Cardiac septum (tissue), 1 donor: Measurements from ENCODE around the gene NFIC. TPM values are rescaled to one million over a fixed set of nuclear protein-coding genes. Genes with fewer than 3 reads are reported as not detected.
A peak's percentile ranks its signal among the peaks of the same experiment; 100 is the strongest.

Experiments used
- DNase-seq: peaks from one replicate; pipeline ENCODE4 v3.0.0-alpha.2; 2020; ENCODE audit warnings: low spot score
- intact Hi-C: fragments of 100-400 bp; cut with DNase I; formaldehyde crosslinking; loops from one replicate; pipeline ENCODE4 v1.14.0; 2022
- total RNA-seq: library from RNA; stranded (reverse); fragmentation: NEBNext Ultra II Directional; extraction: Animal tissue kit (Norgen Biotek cat#: 25700); gene quantifications from one replicate; pipeline ENCODE4 v1.2.1, GENCODE V29; 2021
- donor health status: DM: no; HTN: no; CAD: no.

Gene NFIC
- total RNA-seq, 1 donor from 2014 or later = 178 TPM

GRCh38 chr19:3357271-3357991, 9.0 kb upstream of the NFIC start:
- no peak for DNase-seq
- intact Hi-C loops = no loop called here

- intact Hi-C loops = no loop called here
- no peak for DNase-seq
Measured at GRCh38 chr19:3357992-3358688, 8.2 kb upstream of the NFIC start.

GRCh38 chr19:3358689-3359014, 7.7 kb upstream of the NFIC start:
- no peak for DNase-seq
- intact Hi-C loops = no loop called here

DNA sequence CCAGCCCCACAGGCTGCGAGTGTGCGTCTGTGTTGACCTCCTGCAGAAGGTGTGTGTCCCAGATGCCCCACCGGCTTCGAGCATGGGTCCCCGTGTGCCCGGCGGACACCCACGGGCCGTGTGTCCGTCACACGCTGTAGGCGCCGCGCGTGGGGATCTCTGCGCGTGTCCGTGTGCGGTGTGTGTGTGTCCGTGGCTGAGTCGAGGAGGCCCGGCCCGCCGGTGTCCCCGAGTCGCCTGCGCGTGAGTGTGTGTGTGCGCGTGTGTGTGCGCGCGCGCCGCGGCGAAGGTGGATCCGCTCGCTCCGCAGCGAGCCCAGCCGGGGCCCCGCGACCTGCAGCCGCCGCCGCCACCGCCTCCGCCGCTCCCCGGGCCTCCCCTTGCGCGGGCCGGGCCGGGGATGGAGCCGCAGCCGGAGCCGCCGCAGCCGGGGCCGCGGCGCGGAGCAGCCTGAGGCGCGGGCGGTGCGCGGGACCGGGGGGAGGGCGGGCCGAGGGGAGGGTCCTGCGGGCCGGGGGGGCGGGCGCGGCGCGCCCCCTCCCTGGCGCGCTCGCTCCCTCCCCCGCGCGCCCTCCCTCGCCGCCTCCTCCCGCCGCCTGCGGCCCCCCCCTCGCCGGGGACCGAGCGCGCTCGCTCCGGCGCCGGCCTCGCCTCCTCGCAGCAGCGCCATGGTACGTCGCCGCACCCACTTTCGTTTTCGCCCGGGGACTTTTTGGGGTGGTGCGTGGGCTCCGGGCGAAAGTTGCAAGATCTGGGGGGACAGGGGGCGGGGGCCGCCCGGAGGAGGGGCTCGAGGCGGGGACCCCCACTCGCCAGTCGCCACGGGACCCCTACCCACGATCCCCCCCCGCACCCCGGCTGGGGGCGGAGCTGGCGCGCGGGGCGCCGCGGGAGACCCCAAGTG, 7.1 kb upstream of the NFIC start:
- intact Hi-C loops = no loop called here
- DNase-seq = no peak

DNA sequence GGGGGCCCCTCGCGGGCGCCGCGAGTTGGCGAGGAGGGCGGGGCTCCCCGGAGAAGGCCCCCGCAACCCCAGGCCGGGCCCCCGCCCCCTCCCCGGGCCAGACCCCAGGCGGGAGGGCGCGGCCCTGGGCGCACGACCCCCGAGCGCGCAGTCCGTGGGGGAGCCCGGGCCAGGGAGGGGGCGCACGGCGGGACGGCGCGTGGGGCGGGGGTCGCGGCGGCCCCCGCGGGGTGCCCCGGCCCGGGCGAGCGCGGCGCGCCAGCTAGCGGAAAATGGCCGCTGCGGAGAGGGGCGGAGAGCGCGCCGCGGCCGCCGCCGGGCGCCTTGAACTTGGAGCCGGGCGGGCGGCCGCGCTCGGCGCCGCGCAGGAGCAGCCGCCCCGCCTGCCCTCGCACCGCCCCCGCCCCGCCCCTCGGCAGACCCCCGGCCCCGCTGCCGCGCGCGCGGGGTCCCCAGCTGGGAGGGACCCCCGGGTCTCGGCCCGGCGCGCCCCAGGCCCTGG, 6.4 kb upstream of the NFIC start:
- DNase-seq = no peak
- intact Hi-C loops = loop anchor here (2.0 kb wide), 2 partner anchors 45 to 69 kb away; no protein-coding TSS in a partner anchor

DNA sequence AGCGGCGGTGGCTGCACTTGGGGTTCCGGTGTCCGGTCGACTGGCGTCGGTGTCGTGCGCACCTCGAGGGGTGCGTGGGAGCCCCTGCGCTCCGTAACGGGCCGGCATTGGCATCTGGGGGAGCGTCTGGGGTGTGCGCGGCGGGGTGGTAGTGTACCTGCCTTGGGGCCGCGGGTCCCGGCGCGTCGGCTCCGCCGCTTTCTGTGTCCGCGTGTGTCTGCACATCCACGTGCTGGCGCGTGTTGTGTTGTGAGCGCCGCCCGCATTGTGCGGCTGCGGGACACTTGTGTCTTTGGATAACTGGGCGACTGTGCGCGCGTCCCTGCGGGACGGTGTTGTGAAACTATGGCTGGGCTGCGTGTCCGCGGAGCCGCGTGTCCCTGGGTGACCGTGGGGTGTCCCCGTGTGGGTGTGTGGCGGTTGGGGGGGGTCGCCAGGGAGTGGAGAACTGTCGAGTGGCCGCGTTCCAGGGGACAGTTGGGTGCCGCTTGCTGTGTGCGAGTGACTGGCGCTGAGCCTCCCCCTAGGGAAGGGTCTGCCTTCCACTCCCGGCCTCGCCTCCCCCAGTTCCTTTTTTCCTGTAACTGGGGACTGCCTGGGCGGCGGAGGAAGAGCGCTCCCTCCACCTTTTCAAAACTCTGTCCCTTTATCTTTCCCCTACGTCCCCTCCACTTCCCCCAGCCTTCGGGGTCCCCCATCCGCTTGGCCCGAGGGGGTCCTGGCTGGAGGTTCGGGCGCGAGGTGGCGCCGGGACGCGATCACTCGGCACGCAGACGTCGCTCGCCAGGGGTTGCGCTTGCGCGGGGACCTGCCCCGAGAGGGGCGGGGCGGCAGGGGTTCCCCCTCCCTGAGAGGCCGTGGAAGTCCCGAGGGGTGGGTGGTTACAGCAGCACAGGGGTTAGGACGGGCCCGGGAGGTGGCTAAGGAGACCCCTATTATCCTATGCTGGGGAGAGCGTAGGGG, 5.7 kb upstream of the NFIC start:
- intact Hi-C loops = loop anchor here (2.0 kb wide), 2 partner anchors 44 to 68 kb away; no protein-coding TSS in a partner anchor
- DNase-seq = peak; percentile 94

DNA sequence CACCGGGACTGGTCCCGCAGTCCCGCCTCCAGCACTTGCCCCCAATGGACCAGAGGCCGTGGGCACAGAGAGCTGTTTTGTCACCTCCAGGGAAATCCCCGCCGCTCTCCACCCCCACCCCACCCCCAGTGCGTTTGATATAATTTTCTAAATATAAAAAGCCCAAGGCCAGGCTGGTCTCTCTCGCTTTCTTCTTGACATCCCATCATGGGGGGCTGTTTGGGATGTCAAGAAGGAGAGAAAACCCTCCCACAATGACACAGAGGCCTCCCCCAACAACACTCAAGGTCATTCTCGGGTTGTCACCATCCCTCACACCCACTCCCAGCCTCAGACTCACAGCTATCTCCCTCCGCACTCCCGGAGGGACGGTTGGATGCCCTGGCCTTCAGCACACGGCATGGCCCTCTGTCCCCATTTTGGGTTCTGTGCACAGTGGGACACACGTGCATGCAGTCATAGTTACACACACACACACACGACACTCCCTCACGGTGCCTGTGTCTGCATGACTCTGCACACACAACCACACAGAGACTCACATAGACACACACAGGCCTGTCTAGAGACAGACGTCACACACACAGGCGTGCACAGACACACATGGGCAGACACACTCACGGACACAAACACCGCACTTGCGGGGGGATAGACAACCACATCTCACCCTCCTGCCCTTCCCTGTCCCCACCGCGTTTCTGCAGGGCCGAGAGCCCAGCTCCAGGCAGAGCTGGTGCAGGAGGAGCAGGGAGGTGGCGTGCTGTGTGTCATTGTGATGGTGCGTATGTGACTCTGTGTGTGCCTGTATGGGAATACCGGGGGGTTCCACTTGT, 4.8 kb upstream of the NFIC start:
- intact Hi-C loops = loop anchor here (2.0 kb wide), 2 partner anchors 43 to 67 kb away; no protein-coding TSS in a partner anchor
- DNase-seq = no peak

- DNase-seq = no peak
- intact Hi-C loops = no loop called here
Measured at GRCh38 chr19:3362217-3362906, 4.0 kb upstream of the NFIC start.

DNA sequence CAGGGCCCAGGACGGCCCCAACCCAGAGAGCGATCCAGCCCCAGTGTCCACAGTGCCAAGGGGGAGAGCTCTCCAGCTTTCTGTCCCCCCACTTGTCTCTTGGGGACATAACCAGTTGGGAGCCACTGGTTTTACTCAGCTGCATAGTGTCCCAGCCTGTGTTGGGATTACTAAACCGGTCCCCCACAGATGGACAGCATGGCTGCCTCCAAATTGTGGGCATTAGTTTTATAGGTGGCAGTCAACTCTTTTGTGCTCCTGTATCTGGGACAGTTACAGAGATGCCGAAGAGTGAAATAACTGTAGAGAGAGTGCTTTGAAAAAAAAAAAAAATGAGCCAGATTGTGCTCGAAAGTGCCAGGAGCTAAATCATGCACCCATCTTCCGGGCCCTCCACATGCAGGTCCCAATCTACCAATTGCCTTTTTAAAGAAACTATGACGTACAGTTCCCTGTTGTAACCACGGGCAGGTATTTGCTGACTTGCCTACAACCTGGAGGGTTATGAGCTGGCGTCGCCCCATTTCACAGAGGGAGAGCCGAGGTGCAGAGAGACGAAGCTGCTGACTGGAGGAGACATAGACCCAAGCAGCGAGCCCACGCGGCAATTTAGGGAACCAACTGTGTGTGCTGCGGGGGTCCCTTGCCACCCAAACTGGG, 2.4 kb upstream of the NFIC start:
- intact Hi-C loops = no loop called here

GRCh38 chr19:3364501-3364858, 1.9 kb upstream of the NFIC start:
- intact Hi-C loops = no loop called here
- no peak for DNase-seq

More for the DNA sequence above, 2.4 kb upstream of the NFIC start:
- no peak for DNase-seq

DNA sequence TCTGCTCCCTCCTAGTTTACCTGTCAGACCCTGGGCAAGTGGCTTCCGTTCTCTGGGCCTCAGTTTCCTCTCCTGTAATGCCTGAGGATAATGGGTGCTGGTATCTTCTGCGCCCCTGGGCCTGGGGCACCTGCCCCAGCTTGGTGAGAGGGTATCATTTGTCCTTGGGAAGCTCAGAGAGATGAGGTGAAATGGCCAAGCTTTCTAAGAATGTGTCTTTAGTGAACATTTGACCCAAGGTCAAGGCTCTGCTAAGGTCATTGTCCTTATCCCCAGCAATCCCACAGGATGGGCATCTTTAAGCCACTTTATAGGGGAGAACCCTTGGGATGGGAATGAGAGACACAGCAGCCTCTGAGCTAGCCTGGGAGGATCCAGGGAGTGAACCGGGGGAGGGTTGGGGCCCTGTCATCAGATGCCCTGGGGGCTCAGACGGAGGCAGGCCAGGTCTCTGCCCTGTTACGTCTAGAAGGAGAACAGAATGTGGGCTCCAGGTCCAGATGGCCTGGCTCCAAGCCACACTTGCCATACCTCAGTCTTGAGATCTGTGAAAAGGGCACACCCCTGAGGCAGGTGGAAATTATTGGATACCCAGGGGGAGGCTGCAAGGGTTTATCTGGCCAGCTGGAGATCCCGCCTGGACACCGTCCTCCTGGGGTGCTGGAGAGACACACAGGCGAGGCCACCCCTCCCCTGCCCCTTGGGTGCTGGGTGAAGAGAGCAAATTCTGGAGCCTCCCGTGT, 1.1 kb upstream of the NFIC start:
- intact Hi-C loops = no loop called here
- no peak for DNase-seq

GRCh38 chr19:3366753-3367627, 607 bp downstream of the NFIC start:
- DNase-seq = no peak
- intact Hi-C loops = no loop called here

DNA sequence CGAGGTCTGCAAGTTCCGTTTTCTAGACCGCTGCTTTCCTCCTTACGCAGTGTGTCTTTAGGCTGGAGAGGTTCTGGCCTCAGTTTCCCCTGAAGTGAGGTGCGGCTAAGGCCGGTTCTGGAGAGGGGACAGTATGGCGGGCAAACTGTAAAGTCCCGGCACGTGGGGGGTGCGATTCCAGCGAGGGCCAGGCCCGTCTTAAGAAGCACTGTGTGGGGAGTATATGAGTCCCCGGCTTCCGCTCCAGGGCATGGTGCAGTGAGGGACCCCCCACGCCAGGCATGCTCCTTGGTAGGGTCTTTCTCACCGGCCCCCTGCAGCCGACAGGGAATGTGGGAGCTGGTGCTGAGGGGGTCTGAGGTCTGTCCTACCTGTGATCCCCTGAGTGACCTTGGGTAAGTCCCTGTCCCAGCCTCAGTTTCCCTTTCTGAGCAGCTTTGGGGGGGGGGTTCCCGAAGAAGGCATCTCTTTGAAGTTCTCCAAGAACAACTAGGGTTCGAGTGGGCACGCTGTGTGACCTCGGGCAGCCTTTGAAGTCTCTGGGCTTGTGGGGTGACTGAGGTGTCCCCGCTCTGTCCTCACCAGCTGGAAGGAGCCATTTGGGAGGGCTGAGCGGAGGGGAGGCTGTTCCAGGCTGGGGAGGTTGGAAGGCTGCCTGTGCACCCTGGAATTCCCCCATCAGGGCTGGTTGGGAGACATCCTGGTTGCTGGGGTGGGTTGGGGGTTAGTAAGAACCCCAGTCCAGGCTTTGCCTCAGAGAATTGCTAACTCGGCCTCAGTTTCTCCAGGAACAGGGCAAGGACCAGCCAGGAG, 1.5 kb downstream of the NFIC start:
- no peak for DNase-seq
- intact Hi-C loops = no loop called here

DNA sequence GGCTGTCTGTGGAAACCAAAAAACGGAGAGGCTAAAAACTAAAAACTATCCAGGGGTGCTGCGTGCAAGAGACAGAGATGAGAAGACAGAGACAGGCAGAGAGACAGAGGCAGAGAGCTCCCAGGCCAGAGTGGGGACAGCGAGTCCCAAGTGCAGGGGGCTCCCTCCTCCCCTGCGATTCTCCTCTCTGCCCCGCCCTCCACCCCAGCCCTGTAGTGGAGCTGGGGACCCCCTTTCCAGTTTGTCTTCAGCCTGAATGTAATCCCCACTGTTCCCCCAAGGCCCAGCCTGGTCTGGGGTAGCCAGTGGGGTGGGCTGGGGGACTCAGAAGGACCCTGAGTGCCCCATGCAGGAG, 2.0 kb downstream of the NFIC start:
- DNase-seq = no peak
- intact Hi-C loops = no loop called here

DNA sequence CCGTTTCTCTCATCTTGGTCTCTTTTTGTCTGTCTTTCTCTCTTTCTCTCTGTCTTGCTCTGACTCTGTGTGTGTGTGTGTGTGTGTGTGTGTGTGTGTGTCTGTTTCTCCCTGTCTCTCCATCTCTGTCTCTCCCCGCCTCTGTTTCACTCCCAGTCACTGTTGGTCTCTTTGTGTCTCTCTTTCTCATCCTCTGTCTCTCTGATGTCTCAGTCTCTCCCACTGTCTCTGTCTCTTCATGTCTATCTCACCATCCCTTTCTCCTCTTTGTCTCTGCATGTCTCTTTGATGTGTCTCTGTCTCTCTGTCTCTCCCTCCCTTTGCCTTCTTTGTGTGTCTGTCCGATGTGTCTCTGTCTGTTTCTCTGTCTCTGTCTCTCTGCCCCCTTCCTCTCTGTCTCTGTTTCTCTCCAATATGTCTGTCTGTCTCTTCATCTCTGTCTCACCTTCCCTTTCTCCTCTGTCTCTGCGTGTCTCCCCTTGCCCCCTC, 2.5 kb downstream of the NFIC start:
- intact Hi-C loops = no loop called here
- DNase-seq = no peak
